ENCODE measurements around the gene CFAP100. TPM values are rescaled to one million over a fixed set of nuclear protein-coding genes. Genes with fewer than 3 reads are reported as not detected.
A peak's percentile ranks its signal among the peaks of the same experiment; 100 is the strongest.

Gene CFAP100
- total and polyA plus RNA-seq, 9 of the 15 experiments (the other 6 are each of a cell fraction or from before 2014, with no cell fraction given), result not detected

GRCh38 chr3:126389112-126389793, 5.5 kb upstream of the CFAP100 start (continued):
- TF ChIP-seq ZNF280A (IDR thresholded peaks at IDR 0.05; ENCODE audit: low read depth, partially characterized antibody) (no peak), POLR2AphosphoS5 (IDR thresholded peaks at IDR 0.05; ENCODE audit: control insufficient read depth, insufficient read depth, low read depth, low read length) (no peak), HNRNPL (IDR thresholded peaks at IDR 0.05; ENCODE audit: low read depth, low read length) (no peak), ASH1L (IDR thresholded peaks at IDR 0.05; ENCODE audit: borderline replicate concordance, low read depth, partially characterized antibody) (no peak), RAD21 (CRISPR knock-in tag; conservative IDR thresholded peaks at IDR 0.05 in 1 of 2, IDR thresholded peaks at IDR 0.05 in 1 of 2) (peak; percentile 91 to 93), CTBP1 (IDR thresholded peaks at IDR 0.05; ENCODE audit: borderline replicate concordance) (peak; percentile 77; the same call in 1 of the 2 replicates), NR0B1 (IDR thresholded peaks at IDR 0.05; ENCODE audit: partially characterized antibody) (no peak), ARHGAP35 (IDR thresholded peaks at IDR 0.05; ENCODE audit: partially characterized antibody) (no peak), TARDBP (IDR thresholded peaks at IDR 0.05) (no peak), MAFG (tag; conservative IDR thresholded peaks at IDR 0.05) (no peak), PKNOX1 (IDR thresholded peaks at IDR 0.05) (no peak), TCF15 (CRISPR knock-in tag; IDR thresholded peaks at IDR 0.05) (no peak), VEZF1 (CRISPR knock-in tag; IDR thresholded peaks at IDR 0.05) (peak; percentile 31; the same call in 1 of the 2 replicates), FIP1L1 (IDR thresholded peaks at IDR 0.05; ENCODE audit: low read depth, low read length, poor library complexity, severe bottlenecking) (no peak), ZFX (CRISPR knock-in tag; IDR thresholded peaks at IDR 0.05) (peak; percentile 20; the same call in 1 of the 2 replicates), NR2C1 (IDR thresholded peaks at IDR 0.05) (no peak), NR2C1 (tag; IDR thresholded peaks at IDR 0.05) (no peak), RBFOX2 (IDR thresholded peaks at IDR 0.05; ENCODE audit: low read depth, low read length) (peak; percentile 41; the same call in 1 of the 2 replicates), KLF10 (CRISPR knock-in tag; IDR thresholded peaks at IDR 0.05) (no peak), ZNF41 (CRISPR knock-in tag; conservative IDR thresholded peaks at IDR 0.05) (no peak), POLR3A (IDR thresholded peaks at IDR 0.05; ENCODE audit: borderline replicate concordance, extremely low read depth, insufficient read depth, insufficient read length) (no peak), COPS2 (conservative IDR thresholded peaks at IDR 0.05) (no peak), HSF4 (CRISPR knock-in tag; IDR thresholded peaks at IDR 0.05; ENCODE audit: borderline replicate concordance) (no peak)

Measured in K562 (cell line).